GM23338 (cell line): ENCODE measurements around the gene GAGE13.
"Not testable (repeated sequence)": the region's sequence is repeated elsewhere in the genome, so short reads cannot be mapped to it uniquely, and the experiment has no call there.

ENCODE experiments used
- CREB1 ChIP-seq: fragments of 250-450 bp; sonication (Bioruptor Pico); IDR thresholded peaks from 2 replicates; pipeline ENCODE4 v1.5.0; 2020; ENCODE audit warnings: low read depth, mild to moderate bottlenecking, moderate library complexity
- CTCF ChIP-seq, 2 experiments: fragments of 200-600 bp in 1 of 2; sonication (generic) in 1 of 2; conservative IDR thresholded peaks; 2 replicates each; pipeline versions ENCODE4 v1.5.1 to v1.6.1; 2016 to 2017; ENCODE audit warnings: antibody characterized with exemption in 2 of 2, low read depth in 2 of 2, mild to moderate bottlenecking in 2 of 2, moderate library complexity in 1 of 2
- EZH2 ChIP-seq: fragments of 200-600 bp; sonication (generic); IDR thresholded peaks from one replicate; pipeline ENCODE4 v1.8.0; 2017; ENCODE audit warnings: antibody characterized with exemption, mild to moderate bottlenecking, low read depth; ENCODE audit not compliant: unreplicated experiment
- EZH2phosphoT487 ChIP-seq: fragments of 200-600 bp; sonication (generic); IDR thresholded peaks from one replicate; pipeline ENCODE4 v1.8.1; 2018; ENCODE audit warnings: antibody characterized with exemption; ENCODE audit not compliant: unreplicated experiment
- JUNB ChIP-seq: IDR thresholded peaks from one replicate; pipeline ENCODE4 v1.6.1; 2016; ENCODE audit warnings: antibody characterized with exemption; ENCODE audit not compliant: unreplicated experiment
- NANOG ChIP-seq: IDR thresholded peaks from 2 replicates; pipeline ENCODE4 v1.6.1; 2016; ENCODE audit warnings: antibody characterized with exemption, borderline replicate concordance
- POLR2AphosphoS5 ChIP-seq: IDR thresholded peaks from 2 replicates; pipeline ENCODE4 v1.6.1; 2016; ENCODE audit warnings: antibody characterized with exemption, low read depth
- REST ChIP-seq: IDR thresholded peaks from one replicate; pipeline ENCODE4 v1.6.1; 2018; ENCODE audit warnings: antibody characterized with exemption; ENCODE audit not compliant: unreplicated experiment

- TF ChIP-seq CTCF (conservative IDR thresholded peaks at IDR 0.05; ENCODE audit: low read depth in 2 of 2); POLR2AphosphoS5; NANOG; EZH2; EZH2phosphoT487; REST; CREB1 (CRISPR knock-in tag); JUNB: not testable (repeated sequence)
Observed at GRCh38 chrX:49323735-49324134, 7.6 kb upstream of the GAGE13 start.
